AG09319 (cell line): Measurements from ENCODE around the gene ASTN2.

Experiments used
- DNase-seq: peaks from one replicate; pipeline ENCODE4 v3.0.0-alpha.2; 2010; ENCODE audit warnings: low read depth; ENCODE audit errors: extremely low read depth
- TF ChIP-seq, protein P1 (sequence below): IDR thresholded peaks from 2 replicates; pipeline ENCODE4 v1.5.1; 2011; ENCODE audit warnings: low read depth, mild to moderate bottlenecking, inconsistent platforms, low read length, moderate library complexity

The ASTN2 gene

DNA sequence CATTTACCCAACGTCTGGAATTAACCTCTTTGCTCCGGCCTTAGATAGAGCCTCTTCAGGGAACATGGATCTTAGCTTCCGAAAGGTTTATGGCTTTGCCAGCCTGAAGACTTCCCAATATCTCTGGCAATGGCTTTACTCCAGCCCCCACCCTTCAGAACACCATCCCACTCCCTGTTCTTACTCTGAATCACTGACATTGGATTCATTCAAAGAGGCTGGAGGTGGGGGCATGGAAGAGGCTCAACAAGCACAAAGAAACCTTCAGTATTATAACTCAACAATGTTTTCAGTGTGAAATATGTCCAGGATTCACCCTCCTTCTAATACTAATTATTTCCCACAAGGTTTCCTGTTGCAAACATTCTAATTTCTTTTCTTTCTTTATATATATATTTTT, 91.5 kb downstream of the ASTN2 start:
- DNase-seq: no peak
- TF ChIP-seq, protein P1, sequence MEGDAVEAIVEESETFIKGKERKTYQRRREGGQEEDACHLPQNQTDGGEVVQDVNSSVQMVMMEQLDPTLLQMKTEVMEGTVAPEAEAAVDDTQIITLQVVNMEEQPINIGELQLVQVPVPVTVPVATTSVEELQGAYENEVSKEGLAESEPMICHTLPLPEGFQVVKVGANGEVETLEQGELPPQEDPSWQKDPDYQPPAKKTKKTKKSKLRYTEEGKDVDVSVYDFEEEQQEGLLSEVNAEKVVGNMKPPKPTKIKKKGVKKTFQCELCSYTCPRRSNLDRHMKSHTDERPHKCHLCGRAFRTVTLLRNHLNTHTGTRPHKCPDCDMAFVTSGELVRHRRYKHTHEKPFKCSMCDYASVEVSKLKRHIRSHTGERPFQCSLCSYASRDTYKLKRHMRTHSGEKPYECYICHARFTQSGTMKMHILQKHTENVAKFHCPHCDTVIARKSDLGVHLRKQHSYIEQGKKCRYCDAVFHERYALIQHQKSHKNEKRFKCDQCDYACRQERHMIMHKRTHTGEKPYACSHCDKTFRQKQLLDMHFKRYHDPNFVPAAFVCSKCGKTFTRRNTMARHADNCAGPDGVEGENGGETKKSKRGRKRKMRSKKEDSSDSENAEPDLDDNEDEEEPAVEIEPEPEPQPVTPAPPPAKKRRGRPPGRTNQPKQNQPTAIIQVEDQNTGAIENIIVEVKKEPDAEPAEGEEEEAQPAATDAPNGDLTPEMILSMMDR: no peak

DNA sequence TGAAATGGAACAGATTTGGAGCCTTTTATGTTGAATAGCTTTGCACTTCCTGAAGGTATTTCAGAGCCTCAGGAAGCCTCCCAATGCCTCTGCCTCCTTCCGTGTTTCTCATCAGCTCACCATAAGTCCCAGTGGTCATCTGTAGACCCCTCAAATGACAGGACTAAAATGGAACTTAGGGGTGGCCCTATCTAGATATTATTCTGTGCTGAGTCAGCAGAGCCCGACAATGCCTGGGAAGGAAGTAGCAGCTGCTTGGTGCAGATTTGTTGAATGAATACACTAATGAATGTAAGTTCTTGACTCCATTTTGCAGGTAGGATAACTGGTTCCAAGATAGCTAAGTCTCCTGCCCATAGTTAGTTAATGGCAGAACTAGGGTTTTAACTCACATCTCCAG, 97.7 kb downstream of the ASTN2 start:
- no peak for DNase-seq

DNA sequence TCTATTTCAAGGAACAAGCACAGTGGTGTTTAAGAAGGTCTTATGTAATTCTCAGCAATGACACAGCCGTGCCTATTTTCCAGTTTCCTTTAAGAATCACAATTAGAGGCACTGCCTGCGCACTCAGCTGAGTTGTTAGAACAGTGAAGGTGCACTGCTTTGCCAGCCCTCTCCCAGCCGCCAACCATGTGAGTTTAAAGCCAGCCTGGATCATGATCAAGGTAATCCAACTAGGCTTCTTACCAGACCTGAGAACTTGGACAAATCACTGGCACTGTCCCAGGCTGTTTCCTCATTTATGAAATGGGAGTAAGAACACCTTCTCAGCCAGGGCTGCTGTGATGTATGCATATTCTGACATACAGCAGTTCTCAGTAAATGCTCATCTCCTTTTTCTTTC, 99.6 kb downstream of the ASTN2 start:
- no peak for DNase-seq

More for the DNA sequence above, 97.7 kb downstream of the ASTN2 start:
- TF ChIP-seq, protein P1: no peak

DNA sequence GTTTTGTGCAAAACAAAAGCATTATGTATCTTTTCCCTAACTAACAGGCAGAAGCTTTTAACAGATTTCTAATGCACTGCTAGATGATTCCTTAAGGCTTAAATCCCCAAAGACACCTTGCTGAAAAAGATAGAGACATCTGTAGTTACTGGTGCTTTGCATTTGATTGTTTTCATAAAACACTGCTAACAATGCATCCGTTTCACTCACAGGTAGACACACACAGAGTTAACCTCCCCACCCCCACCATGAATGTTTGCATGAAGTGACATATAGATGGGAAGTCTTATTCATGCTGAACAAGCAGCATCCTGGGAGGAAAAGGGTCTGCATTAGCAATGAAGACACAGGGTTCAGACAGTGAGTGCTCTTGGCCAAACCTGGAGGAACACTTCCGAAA, 100.9 kb downstream of the ASTN2 start:
- DNase-seq: no peak
- TF ChIP-seq, protein P1: no peak

More for the DNA sequence above, 99.6 kb downstream of the ASTN2 start:
- TF ChIP-seq, protein P1: no peak

DNA sequence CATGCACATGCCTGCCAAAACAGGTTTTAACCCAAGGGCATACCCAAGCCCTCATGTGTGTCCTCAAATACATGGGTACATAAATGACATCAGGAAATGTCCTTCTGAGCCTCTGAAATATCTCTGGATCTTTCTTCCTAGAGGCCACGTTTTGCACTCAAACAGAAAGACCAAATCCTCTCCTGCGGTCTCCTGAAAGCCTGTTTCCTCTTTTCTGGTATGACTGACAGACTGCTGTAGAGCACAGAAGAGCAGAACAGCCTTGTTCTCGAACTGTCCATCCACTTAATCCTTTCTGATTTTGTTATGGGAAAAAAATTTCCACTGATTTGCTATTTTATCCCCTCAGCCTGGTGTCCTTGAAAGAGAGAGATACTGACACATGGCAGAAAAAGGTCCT, 107.2 kb downstream of the ASTN2 start:
- no peak for DNase-seq
- TF ChIP-seq, protein P1: no peak

DNA sequence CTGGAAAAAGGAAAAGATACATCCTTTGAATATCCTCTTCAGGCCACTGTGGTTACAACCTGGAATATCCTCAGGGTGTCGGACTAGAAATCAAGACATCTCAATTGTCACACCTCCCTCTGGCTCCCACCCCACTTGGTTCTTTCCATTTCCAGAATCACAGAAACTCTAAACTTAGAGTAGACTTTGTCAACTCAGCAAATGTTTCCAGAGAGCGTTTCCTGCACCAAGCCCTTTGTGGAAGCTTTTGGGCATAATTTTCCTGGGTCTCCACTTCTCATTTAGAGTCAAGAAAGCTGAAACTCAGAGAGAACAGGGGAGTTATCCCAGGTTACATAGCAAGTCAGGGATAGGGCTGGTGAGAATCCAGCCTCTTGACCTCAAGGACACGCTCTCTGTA, 108.8 kb downstream of the ASTN2 start:
- TF ChIP-seq, protein P1: no peak
- no peak for DNase-seq

DNA sequence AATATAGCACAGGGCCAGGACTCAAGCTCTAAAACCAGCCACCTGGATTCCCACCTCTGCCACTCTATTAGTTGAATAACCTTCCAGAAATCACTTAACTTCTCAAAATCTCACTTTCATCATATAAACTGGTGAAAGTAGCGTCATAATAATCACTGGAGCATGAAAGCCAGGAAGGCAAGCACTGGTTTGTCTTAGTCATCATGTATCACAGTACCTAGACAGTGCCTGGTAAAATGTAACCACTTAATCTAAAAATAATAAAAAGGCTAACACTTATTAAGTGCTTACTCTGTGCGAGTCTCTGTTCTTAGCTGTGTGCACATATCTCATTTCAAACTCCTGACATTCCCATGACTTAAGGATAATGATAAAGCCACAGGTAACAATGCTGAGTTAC, 109.4 kb downstream of the ASTN2 start:
- no peak for DNase-seq
- TF ChIP-seq, protein P1: no peak

DNA sequence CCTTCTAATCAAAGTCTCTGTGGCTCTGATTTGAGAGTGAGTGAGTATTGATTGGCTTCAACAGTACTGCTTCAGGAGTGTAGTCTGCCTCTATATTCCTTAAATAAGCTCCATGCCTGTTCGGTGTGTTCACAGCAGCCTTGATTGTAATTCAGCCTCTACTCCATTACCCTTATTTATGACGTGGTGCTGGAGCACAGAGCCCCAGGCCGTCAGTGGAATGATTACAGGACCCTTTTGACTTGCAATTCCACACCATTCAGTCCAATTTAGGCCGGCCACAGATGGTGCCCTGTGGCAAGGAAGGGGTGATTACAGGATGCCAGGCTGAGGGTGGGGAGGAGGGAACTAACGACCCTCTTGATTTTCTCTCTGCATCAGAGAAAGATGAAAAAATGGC, 110.3 kb downstream of the ASTN2 start:
- TF ChIP-seq, protein P1: no peak
- DNase-seq: no peak
